ENCODE data around the gene SORBS2.
"Not testable (repeated sequence)": the region's sequence is repeated elsewhere in the genome, so short reads cannot be mapped to it uniquely, and the experiment has no call there.

- not testable (repeated sequence) for TF ChIP-seq POLR2A (IDR thresholded peaks at IDR 0.05; ENCODE audit: low read length); GATA1 (IDR thresholded peaks at IDR 0.05; ENCODE audit: low read depth, low read length)
These were observed 97.5 kb downstream of the SORBS2 start for GRCh38 chr4:185714524-185714923.

Measured in erythroblast (primary cell).